ENCODE measurements around the gene ASRGL1. TPM values are rescaled to one million over a fixed set of nuclear protein-coding genes. Genes with fewer than 3 reads are reported as not detected.

ASRGL1 gene
- total and polyA plus RNA-seq, 2 experiments from 2014 or later: 9.5 to 18.6 TPM

DNA sequence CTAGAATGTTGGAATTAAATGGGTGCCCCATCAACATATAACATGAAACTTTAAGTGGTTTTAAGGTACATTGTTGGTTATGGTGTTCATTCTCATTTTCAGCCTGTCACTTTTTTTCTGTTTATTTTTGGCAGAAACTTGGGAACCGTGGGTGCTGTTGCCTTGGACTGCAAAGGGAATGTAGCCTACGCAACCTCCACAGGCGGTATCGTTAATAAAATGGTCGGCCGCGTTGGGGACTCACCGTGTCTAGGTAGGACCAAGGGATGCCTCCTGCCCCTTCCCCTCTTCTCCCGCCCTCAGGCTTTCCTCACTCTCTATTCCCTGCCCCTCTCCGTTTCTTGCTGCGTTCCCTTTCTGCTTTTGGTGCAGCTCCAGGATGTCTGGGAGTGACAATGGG, 51.8 kb downstream of the ASRGL1 start:
- no peaks in the 10 kb centered on the region for H3K9me2 ChIP-seq (replicated peaks; ENCODE audit: insufficient read depth)
- no peaks in the 10 kb centered on the region for H3K4me1 ChIP-seq (ENCODE audit: insufficient read depth)
- no peaks in the 10 kb centered on the region for H3K9me3 ChIP-seq (ENCODE audit: low read depth)
- H4K20me1 ChIP-seq (ENCODE audit: insufficient read depth, poor library complexity, severe bottlenecking): no peaks in the 10 kb centered on the region
- TF ChIP-seq, protein P1, sequence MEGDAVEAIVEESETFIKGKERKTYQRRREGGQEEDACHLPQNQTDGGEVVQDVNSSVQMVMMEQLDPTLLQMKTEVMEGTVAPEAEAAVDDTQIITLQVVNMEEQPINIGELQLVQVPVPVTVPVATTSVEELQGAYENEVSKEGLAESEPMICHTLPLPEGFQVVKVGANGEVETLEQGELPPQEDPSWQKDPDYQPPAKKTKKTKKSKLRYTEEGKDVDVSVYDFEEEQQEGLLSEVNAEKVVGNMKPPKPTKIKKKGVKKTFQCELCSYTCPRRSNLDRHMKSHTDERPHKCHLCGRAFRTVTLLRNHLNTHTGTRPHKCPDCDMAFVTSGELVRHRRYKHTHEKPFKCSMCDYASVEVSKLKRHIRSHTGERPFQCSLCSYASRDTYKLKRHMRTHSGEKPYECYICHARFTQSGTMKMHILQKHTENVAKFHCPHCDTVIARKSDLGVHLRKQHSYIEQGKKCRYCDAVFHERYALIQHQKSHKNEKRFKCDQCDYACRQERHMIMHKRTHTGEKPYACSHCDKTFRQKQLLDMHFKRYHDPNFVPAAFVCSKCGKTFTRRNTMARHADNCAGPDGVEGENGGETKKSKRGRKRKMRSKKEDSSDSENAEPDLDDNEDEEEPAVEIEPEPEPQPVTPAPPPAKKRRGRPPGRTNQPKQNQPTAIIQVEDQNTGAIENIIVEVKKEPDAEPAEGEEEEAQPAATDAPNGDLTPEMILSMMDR (IDR thresholded peaks at IDR 0.05; ENCODE audit: poor library complexity): no peak
- TF ChIP-seq EZH2 (IDR thresholded peaks at IDR 0.05; ENCODE audit: borderline replicate concordance): no peak
- no peaks in the 10 kb centered on the region for H3K27me3 ChIP-seq
- DNase-seq (ENCODE audit: low spot score): no peak
- H2AFZ ChIP-seq: no peak overlapping the region
- WGBS (ENCODE audit: low lambda C conversion rate, missing lambda C conversion rate): 86% methylated on average over 10 of the region's 11 CpGs
- no peak overlapping the region for H3K27ac ChIP-seq
- no peak overlapping the region for H3K4me3 ChIP-seq
- no peaks in the 10 kb centered on the region for H3K79me2 ChIP-seq
- no peak overlapping the region for H3K4me2 ChIP-seq
- no peaks in the 10 kb centered on the region for H3K36me3 ChIP-seq (replicated peaks; ENCODE audit: insufficient read depth, low read depth)

DNA sequence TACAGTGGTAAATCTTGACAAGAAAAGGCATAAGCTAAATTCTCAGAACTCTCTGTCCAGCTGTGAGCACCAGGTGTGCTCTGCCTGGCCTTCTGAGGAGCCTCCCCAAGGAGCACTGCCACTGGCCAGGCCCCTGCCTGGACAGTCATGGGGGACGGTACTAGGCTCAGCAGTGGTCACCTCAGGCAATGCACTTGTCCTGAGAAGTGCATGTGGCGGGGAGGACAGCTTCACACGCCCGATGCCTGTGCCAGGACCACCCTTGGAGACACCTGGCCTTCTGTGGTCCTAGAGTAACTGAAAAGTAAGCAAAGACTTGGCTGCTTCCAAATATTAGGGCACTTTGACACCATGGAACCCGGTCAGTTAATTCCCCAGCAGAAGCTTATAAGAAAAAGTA, 53.0 kb downstream of the ASRGL1 start:
- Histone ChIP-seq H3K4me2 (no peak overlapping the region), H3K79me2 (no peaks in the 10 kb centered on the region), H3K4me3 (no peak overlapping the region), H3K27ac (no peak overlapping the region), H3K4me1 (ENCODE audit: insufficient read depth) (peaks cover 2% of the 10 kb centered on the region), H2AFZ (no peak overlapping the region), H3K9me3 (ENCODE audit: low read depth) (no peaks in the 10 kb centered on the region), H4K20me1 (ENCODE audit: insufficient read depth, poor library complexity, severe bottlenecking) (no peaks in the 10 kb centered on the region), H3K9me2 (replicated peaks; ENCODE audit: insufficient read depth) (no peaks in the 10 kb centered on the region), H3K27me3 (no peaks in the 10 kb centered on the region), H3K36me3 (replicated peaks; ENCODE audit: insufficient read depth, low read depth) (no peaks in the 10 kb centered on the region)
- TF ChIP-seq EZH2phosphoT487 (IDR thresholded peaks at IDR 0.05; ENCODE audit: low read depth, severe bottlenecking, unreplicated experiment): no peak
- TF ChIP-seq EZH2 (IDR thresholded peaks at IDR 0.05; ENCODE audit: borderline replicate concordance): no peak
- TF ChIP-seq, protein P1 (IDR thresholded peaks at IDR 0.05; ENCODE audit: poor library complexity): no peak
- DNase-seq (ENCODE audit: low spot score): no peak
- WGBS (ENCODE audit: low lambda C conversion rate, missing lambda C conversion rate): 73% methylated on average over 5 of the region's 5 CpGs

DNA sequence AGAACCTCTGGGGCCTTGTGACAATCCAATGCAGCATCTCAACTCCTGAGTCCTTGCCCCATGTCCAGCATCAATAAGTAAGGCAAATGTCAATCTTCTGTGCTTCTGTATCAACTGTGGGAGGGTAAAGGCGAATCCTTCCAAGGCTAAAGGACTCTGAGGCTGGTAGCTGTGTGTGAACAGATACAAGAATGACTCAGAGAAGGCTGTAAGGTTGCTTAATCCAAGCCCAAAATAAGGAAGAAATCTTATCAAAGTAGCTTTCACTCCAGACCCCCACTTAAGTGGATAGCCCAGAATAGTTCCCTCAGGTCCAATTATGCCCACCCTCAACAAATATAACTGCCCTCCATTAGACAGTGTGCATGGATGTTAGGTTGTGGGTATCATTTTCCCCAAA, 53.5 kb downstream of the ASRGL1 start:
- Histone ChIP-seq H3K27me3 (no peaks in the 10 kb centered on the region), H3K36me3 (replicated peaks; ENCODE audit: insufficient read depth, low read depth) (no peaks in the 10 kb centered on the region), H3K4me1 (ENCODE audit: insufficient read depth) (peaks cover 5% of the 10 kb centered on the region), H3K27ac (no peak overlapping the region), H3K9me3 (ENCODE audit: low read depth) (no peaks in the 10 kb centered on the region), H3K9me2 (replicated peaks; ENCODE audit: insufficient read depth) (no peaks in the 10 kb centered on the region), H3K4me2 (no peak overlapping the region), H4K20me1 (ENCODE audit: insufficient read depth, poor library complexity, severe bottlenecking) (no peaks in the 10 kb centered on the region), H3K79me2 (no peaks in the 10 kb centered on the region), H2AFZ (no peak overlapping the region), H3K4me3 (no peak overlapping the region)
- TF ChIP-seq EZH2phosphoT487 (IDR thresholded peaks at IDR 0.05; ENCODE audit: low read depth, severe bottlenecking, unreplicated experiment) (no peak), EZH2 (IDR thresholded peaks at IDR 0.05; ENCODE audit: borderline replicate concordance) (no peak)
- TF ChIP-seq, protein P1 (IDR thresholded peaks at IDR 0.05; ENCODE audit: poor library complexity): no peak
- 82% methylated on average over 1 of the region's 1 CpG for WGBS (ENCODE audit: low lambda C conversion rate, missing lambda C conversion rate)
- no peak for DNase-seq (ENCODE audit: low spot score)
